HG03139 (cell line): Measurements from ENCODE around the gene ZNF511.

ENCODE experiments used
- ATAC-seq: cut with Tn5 transposase; IDR thresholded peaks from one replicate; pipeline ENCODE4 v1.9.1; 2021; ENCODE audit not compliant: unreplicated experiment

Gene ZNF511

GRCh38 chr10:133274751-133275683 lies 33.7 kb upstream of the ZNF511 start:
- peak; percentile 38 for ATAC-seq

GRCh38 chr10:133275684-133276092 lies 33.0 kb upstream of the ZNF511 start:
- peak; percentile 31 for ATAC-seq

GRCh38 chr10:133276100-133276434 lies 32.6 kb upstream of the ZNF511 start:
- ATAC-seq, result no peak

- peak; percentile 37 for ATAC-seq
Observed at GRCh38 chr10:133276435-133277201, 32.1 kb upstream of the ZNF511 start, which contains the start of gene ADAM8. TSS of gene ADAM8 (minus strand) at chr10:133276868. CDS start at chr10:133276817, 51 bp downstream.

- no peak for ATAC-seq
Observed at GRCh38 chr10:133277277-133277992, 31.3 kb upstream of the ZNF511 start.

GRCh38 chr10:133277993-133278576 lies 30.6 kb upstream of the ZNF511 start:
- no peak for ATAC-seq

- ATAC-seq, result peak; percentile 45
Observed at GRCh38 chr10:133278577-133279265, 30.0 kb upstream of the ZNF511 start.

- no peak for ATAC-seq
Observed at GRCh38 chr10:133279326-133280226, 29.1 kb upstream of the ZNF511 start.

- no peak for ATAC-seq
Observed at GRCh38 chr10:133280391-133281059, 28.2 kb upstream of the ZNF511 start.

GRCh38 chr10:133281084-133281483 lies 27.6 kb upstream of the ZNF511 start:
- ATAC-seq, result no peak

- no peak for ATAC-seq
Observed at GRCh38 chr10:133281628-133282372, 26.9 kb upstream of the ZNF511 start.

- no peak for ATAC-seq
Observed at GRCh38 chr10:133282846-133283390, 25.8 kb upstream of the ZNF511 start.

GRCh38 chr10:133283931-133284330 lies 24.8 kb upstream of the ZNF511 start:
- no peak for ATAC-seq

GRCh38 chr10:133285217-133285616 lies 23.5 kb upstream of the ZNF511 start:
- no peak for ATAC-seq

GRCh38 chr10:133286366-133286765 lies 22.3 kb upstream of the ZNF511 start:
- ATAC-seq, result no peak

GRCh38 chr10:133287832-133288500 lies 20.7 kb upstream of the ZNF511 start:
- no peak for ATAC-seq

GRCh38 chr10:133289761-133290160 lies 19.0 kb upstream of the ZNF511 start:
- ATAC-seq, result no peak
